Measurements from ENCODE around the gene IL1RL2.

- no peak for TF ChIP-seq POLR2AphosphoS5 (IDR thresholded peaks at IDR 0.05; ENCODE audit: insufficient read depth in 1 of 2, low read depth in 1 of 2)
- no peak for TF ChIP-seq CTCF (IDR thresholded peaks at IDR 0.05)
These were observed 102.3 kb downstream of the IL1RL2 start for GRCh38 chr2:102289129-102289528.
